A549 (cell line): ENCODE measurements around the gene SASH1. TPM values are rescaled to one million over a fixed set of nuclear protein-coding genes. Genes with fewer than 3 reads are reported as not detected.
A peak's percentile ranks its signal among the peaks of the same experiment; 100 is the strongest.

Experiments
- ATAC-seq, 2 experiments: fragments of 200-7000 bp in 1 of 2; fragments of >200 bp in 1 of 2; cut with Nextera tagmentation in 1 of 2; cut with Tn5 transposase in 1 of 2; 3 replicates each; pipeline versions ENCODE4 v1.8.0 to v1.9.1; 2018 to 2020; ENCODE audit warnings: mild to moderate bottlenecking in 1 of 2, moderate library complexity in 1 of 2
- CTCF ChIA-PET: fragments of 300-600 bp; sonication (Branson Sonifier 250); formaldehyde crosslinking; extraction: SDS; loops from one replicate; lab custom pipeline; 2021; ENCODE audit warnings: antibody characterized with exemption, inconsistent platforms; lab: Yijun Ruan, JAX
- POLR2A ChIA-PET: fragments of 350-600 bp; formaldehyde crosslinking; extraction: SDS; loops from one replicate; lab custom pipeline; 2021; ENCODE audit warnings: antibody characterized with exemption, inconsistent platforms; lab: Yijun Ruan, JAX
- DNase-seq, 2 experiments: peaks; one replicate each; pipeline versions ENCODE4 v3.0.0 to v3.0.0-alpha.2; 2011 to 2016; ENCODE audit warnings: low read depth in 1 of 2, low spot score in 1 of 2
- FAIRE-seq: peaks from 2 replicates; lab custom pipeline; 2011; peaks lifted over from hg19 to GRCh38; lab: Jason Lieb, UNC
- H3K27ac ChIP-seq, 2 experiments: fragments of >200 bp; sonication (Bioruptor Twin); formaldehyde crosslinking; 3 replicates each; pipeline ENCODE4 v1.5.1; 2016 to 2017
- H3K4me1 ChIP-seq: fragments of >200 bp; sonication (Bioruptor Twin); formaldehyde crosslinking; 3 replicates; pipeline ENCODE4 v1.6.1; 2016
- H3K4me2 ChIP-seq: fragments of >200 bp; sonication (Bioruptor Twin); formaldehyde crosslinking; 3 replicates; pipeline ENCODE4 v1.6.1; 2016
- H3K4me3 ChIP-seq: fragments of >200 bp; sonication (Bioruptor Twin); formaldehyde crosslinking; 3 replicates; pipeline ENCODE4 v1.5.1; 2016
- H3K9me3 ChIP-seq: fragments of >200 bp; sonication (Bioruptor Twin); formaldehyde crosslinking; 3 replicates; pipeline ENCODE4 v1.6.1; 2016
- ATOH8 ChIP-seq: fragments of 250-450 bp; sonication (Bioruptor Pico); IDR thresholded peaks from 2 replicates; pipeline ENCODE4 v1.5.0; 2020; ENCODE audit warnings: low read depth, mild to moderate bottlenecking, moderate library complexity
- CEBPB ChIP-seq, 2 experiments: fragments of >200 bp in 1 of 2; sonication (Bioruptor Twin) in 1 of 2; formaldehyde crosslinking in 1 of 2; IDR thresholded peaks; 2 replicates each; pipeline ENCODE4 v1.6.1; 2012 to 2016
- CHD4 ChIP-seq: fragments of 200-600 bp; sonication (generic); IDR thresholded peaks from 2 replicates; pipeline ENCODE4 v1.6.1; 2016; ENCODE audit warnings: antibody characterized with exemption, mild to moderate bottlenecking, borderline replicate concordance
- CTCF ChIP-seq: fragments of >200 bp; sonication (Bioruptor Twin); formaldehyde crosslinking; IDR thresholded peaks from 3 replicates; pipeline ENCODE4 v1.5.1; 2016
- E2F6 ChIP-seq: IDR thresholded peaks from 2 replicates; pipeline ENCODE4 v1.6.1; 2012; ENCODE audit warnings: low read depth, borderline replicate concordance
- EHF ChIP-seq: fragments of 250-450 bp; sonication (Bioruptor Pico); IDR thresholded peaks from 2 replicates; pipeline ENCODE4 v1.5.0; 2020; ENCODE audit warnings: mild to moderate bottlenecking
- EP300 ChIP-seq, 2 experiments: fragments of >200 bp; sonication (Bioruptor Twin); formaldehyde crosslinking; IDR thresholded peaks; 2 replicates in 1 of 2; 3 replicates in 1 of 2; pipeline ENCODE4 v1.6.1; 2016 to 2017
- FOSB ChIP-seq: fragments of 250-450 bp; sonication (Bioruptor Pico); IDR thresholded peaks from 2 replicates; pipeline ENCODE4 v1.5.0; 2020; ENCODE audit warnings: mild to moderate bottlenecking, moderate library complexity
- GATA3 ChIP-seq: IDR thresholded peaks from 2 replicates; pipeline ENCODE4 v1.6.1; 2012; ENCODE audit warnings: borderline replicate concordance
- HES2 ChIP-seq: fragments of >200 bp; sonication (Bioruptor Twin); formaldehyde crosslinking; IDR thresholded peaks from 2 replicates; pipeline ENCODE4 v1.6.1; 2016
- HOXB5 ChIP-seq: fragments of 250-450 bp; sonication (Bioruptor Pico); IDR thresholded peaks from 2 replicates; pipeline ENCODE4 v1.5.0; 2020; ENCODE audit warnings: mild to moderate bottlenecking, moderate library complexity
- JUN ChIP-seq, 2 experiments: fragments of >200 bp; sonication (Bioruptor Twin); formaldehyde crosslinking; IDR thresholded peaks; 2 replicates in 1 of 2; 3 replicates in 1 of 2; pipeline ENCODE4 v1.6.1; 2016 to 2017
- KDM1A ChIP-seq: fragments of 200-600 bp; sonication (generic); IDR thresholded peaks from 2 replicates; pipeline ENCODE4 v1.6.1; 2016; ENCODE audit warnings: low read depth, mild to moderate bottlenecking
- KDM5A ChIP-seq: fragments of 200-600 bp; sonication (generic); IDR thresholded peaks from 2 replicates; pipeline ENCODE4 v1.6.1; 2016; ENCODE audit warnings: antibody characterized with exemption, mild to moderate bottlenecking
- MYC ChIP-seq: IDR thresholded peaks from 2 replicates; pipeline ENCODE4 v1.6.1; 2012; ENCODE audit warnings: mild to moderate bottlenecking, inconsistent platforms, low read length, improper control_type of control experiment, borderline replicate concordance
- NFE2L2 ChIP-seq: fragments of 150-350 bp; conservative IDR thresholded peaks from 2 replicates; pipeline ENCODE4 v1.6.1; 2014; ENCODE audit warnings: low read length
- NPAS2 ChIP-seq: fragments of 250-450 bp; sonication (Bioruptor Pico); IDR thresholded peaks from 2 replicates; pipeline ENCODE4 v1.8.0; 2022; ENCODE audit warnings: mild to moderate bottlenecking, moderate library complexity, borderline replicate concordance
- PBX3 ChIP-seq: IDR thresholded peaks from 2 replicates; pipeline ENCODE4 v1.6.1; 2012
- PHF8 ChIP-seq: fragments of 200-600 bp; sonication (generic); IDR thresholded peaks from 2 replicates; pipeline ENCODE4 v1.6.1; 2016; ENCODE audit warnings: low read depth, mild to moderate bottlenecking, antibody characterized with exemption, moderate library complexity, borderline replicate concordance
- RARB ChIP-seq: fragments of 250-450 bp; sonication (Bioruptor Pico); IDR thresholded peaks from 2 replicates; pipeline ENCODE4 v1.8.0; 2021; ENCODE audit warnings: mild to moderate bottlenecking, moderate library complexity
- RCOR1 ChIP-seq: fragments of 150-350 bp; IDR thresholded peaks from 2 replicates; pipeline ENCODE4 v1.6.1; 2014; ENCODE audit warnings: antibody characterized with exemption, low read length, low read depth
- RNF2 ChIP-seq: fragments of 200-600 bp; sonication (generic); IDR thresholded peaks from 2 replicates; pipeline ENCODE4 v1.6.1; 2016; ENCODE audit warnings: low read depth, mild to moderate bottlenecking, antibody characterized with exemption, moderate library complexity, borderline replicate concordance
- USF2 ChIP-seq: fragments of 450-650 bp; IDR thresholded peaks from 2 replicates; pipeline ENCODE4 v1.6.1; 2014; ENCODE audit warnings: antibody characterized with exemption
- ZC3H11A ChIP-seq: fragments of 450-650 bp; IDR thresholded peaks from 2 replicates; pipeline ENCODE4 v1.6.1; 2014; ENCODE audit warnings: antibody characterized with exemption, mild to moderate bottlenecking
- ZNF302 ChIP-seq: fragments of 250-450 bp; sonication (Bioruptor Pico); IDR thresholded peaks from 2 replicates; pipeline ENCODE4 v1.9.0; 2021; ENCODE audit warnings: inconsistent platforms, mild to moderate bottlenecking, moderate library complexity
- WGBS: methylation state at CpG from one replicate; pipeline ENCODE4 v1.1.6; 2017; ENCODE audit errors: missing lambda C conversion rate; 5-methylcytosine and 5-hydroxymethylcytosine counted together
- polyA plus RNA-seq, 4 experiments: library from polyadenylated mRNA; depleted of rRNA in 3 of 4; stranded (reverse); fragments of >200 nt; fragmentation: RNase III in 1 of 4; extraction: RNeasy Plus Mini Kit Qiagen cat#74134 plus additional on column Dnase treatment in 1 of 4; gene quantifications; 2 replicates in 3 of 4; 3 replicates in 1 of 4; pipeline ENCODE4 v1.2.3, GENCODE V29; 2011 to 2017

Gene SASH1
- polyA plus RNA-seq, 2 of the 4 experiments (the other 2 are of a cell fraction): 2.5 to 3.0 TPM

GRCh38 chr6:148431413-148431812 lies 88.8 kb downstream of the SASH1 start:
- no peak for ATAC-seq
- no peak for DNase-seq

GRCh38 chr6:148431840-148432239 lies 89.2 kb downstream of the SASH1 start:
- H3K4me3 ChIP-seq: no peak overlapping the region
- no peak overlapping the region for H3K27ac ChIP-seq
- no peak overlapping the region for H3K4me2 ChIP-seq
- DNase-seq (no peak), ATAC-seq (no peak), FAIRE-seq (no peak)
- ChIA-PET POLR2A (no interaction called here), CTCF (no interaction called here)
- WGBS: 88% methylated on average over 7 of the region's 7 CpGs
- TF ChIP-seq PBX3 (no peak), CEBPB (IDR thresholded peaks at IDR 0.05) (0 out of 4 replicates have a peak, but pooled peaks of 1 of the 2 experiments have one; percentile 8), ZNF302 (CRISPR knock-in tag) (no peak)
- peaks cover 5% of the 10 kb centered on the region; the same call in 1 of the 3 replicates for H3K4me1 ChIP-seq
- no peaks in the 10 kb centered on the region for H3K9me3 ChIP-seq

More at GRCh38 chr6:148431413-148431812, 88.8 kb downstream of the SASH1 start:
- no peak overlapping the region for H3K4me3 ChIP-seq
- ChIA-PET CTCF (no interaction called here), POLR2A (no interaction called here)
- H3K27ac ChIP-seq: no peak overlapping the region
- WGBS: 80% methylated on average over 4 of the region's 6 CpGs
- no peaks in the 10 kb centered on the region for H3K9me3 ChIP-seq
- no peak overlapping the region for H3K4me2 ChIP-seq
- peaks cover 5% of the 10 kb centered on the region; the same call in 1 of the 3 replicates for H3K4me1 ChIP-seq
- no peak for FAIRE-seq
- TF ChIP-seq MYC (no peak), GATA3 (no peak), HOXB5 (CRISPR knock-in tag) (no peak), RNF2 (no peak), ATOH8 (CRISPR knock-in tag) (no peak), CHD4 (no peak), FOSB (CRISPR knock-in tag) (no peak), KDM5A (no peak), ZC3H11A (no peak), PHF8 (no peak)

- Histone ChIP-seq H3K4me3 (no peak overlapping the region), H3K27ac (no peak overlapping the region), H3K4me2 (no peak overlapping the region), H3K9me3 (no peaks in the 10 kb centered on the region), H3K4me1 (peaks cover 5% of the 10 kb centered on the region; the same call in 1 of the 3 replicates)
- FAIRE-seq: no peak
- no peak for DNase-seq
- POLR2A ChIA-PET: no interaction called here
- CTCF ChIA-PET: no interaction called here
- WGBS: 80% methylated on average over 5 of the region's 5 CpGs
- ATAC-seq: no peak
- TF ChIP-seq CTCF (no peak), HES2 (no peak), E2F6 (no peak), ZC3H11A (no peak), NPAS2 (no peak), KDM1A (no peak), FOSB (CRISPR knock-in tag) (no peak), RARB (CRISPR knock-in tag) (no peak), PHF8 (no peak), NFE2L2 (no peak), PBX3 (no peak), JUN (IDR thresholded peaks at IDR 0.05) (no peak), RCOR1 (no peak), EP300 (IDR thresholded peaks at IDR 0.05) (no peak), USF2 (no peak), EHF (CRISPR knock-in tag) (no peak)
These were observed 90.0 kb downstream of the SASH1 start for GRCh38 chr6:148432462-148433195.
